GM12873 (cell line): ENCODE measurements around the gene TTBK1.
A peak's percentile ranks its signal among the peaks of the same experiment; 100 is the strongest.

Experiments used
- CTCF ChIP-seq: IDR thresholded peaks from 2 replicates; pipeline ENCODE4 v1.5.1; 2012; ENCODE audit warnings: low read depth, mild to moderate bottlenecking, moderate library complexity, low read length, control low read depth; ENCODE audit not compliant: insufficient read depth; ENCODE audit errors: missing control alignments

The TTBK1 gene

GRCh38 chr6:43203718-43204095, 39.6 kb upstream of the TTBK1 start:
- no peak for TF ChIP-seq CTCF

- TF ChIP-seq CTCF: no peak
These were observed 38.8 kb upstream of the TTBK1 start for GRCh38 chr6:43204271-43205105.

- no peak for TF ChIP-seq CTCF
These were observed 37.4 kb upstream of the TTBK1 start for GRCh38 chr6:43205849-43206248.

GRCh38 chr6:43207286-43207685, 36.0 kb upstream of the TTBK1 start:
- no peak for TF ChIP-seq CTCF

GRCh38 chr6:43211955-43212354, 31.3 kb upstream of the TTBK1 start:
- peak; percentile 15 for TF ChIP-seq CTCF

- TF ChIP-seq CTCF: no peak
These were observed 29.9 kb upstream of the TTBK1 start for GRCh38 chr6:43213431-43213830.

GRCh38 chr6:43215066-43215465, 28.2 kb upstream of the TTBK1 start:
- TF ChIP-seq CTCF: no peak

GRCh38 chr6:43216200-43216599, 27.1 kb upstream of the TTBK1 start:
- no peak for TF ChIP-seq CTCF
